H9 (cell line): ENCODE measurements around the gene PKMYT1. TPM values are rescaled to one million over a fixed set of nuclear protein-coding genes. Genes with fewer than 3 reads are reported as not detected.
"Not testable (repeated sequence)": the region's sequence is repeated elsewhere in the genome, so short reads cannot be mapped to it uniquely, and the experiment has no call there.

Experiments used
- DNase-seq: peaks from one replicate; pipeline ENCODE4 v3.0.0-alpha.2; 2017
- H2AFZ ChIP-seq: one replicate; pipeline ENCODE4 v1.6.1; 2013; ENCODE audit warnings: mild to moderate bottlenecking, low read length, control low read depth, moderate library complexity
- H2AK5ac ChIP-seq: 2 replicates; pipeline ENCODE4 v1.6.1; 2013; ENCODE audit warnings: low read length, control low read depth, mixed read lengths; ENCODE audit not compliant: insufficient read length
- H2BK120ac ChIP-seq: one replicate; pipeline ENCODE4 v1.6.1; 2013; ENCODE audit warnings: low read depth, mild to moderate bottlenecking, low read length, control low read depth, inconsistent platforms; ENCODE audit not compliant: poor library complexity, severe bottlenecking
- H2BK12ac ChIP-seq: 2 replicates; pipeline ENCODE4 v1.6.1; 2013; ENCODE audit warnings: low read length, control low read depth, mixed read lengths, low read depth; ENCODE audit not compliant: insufficient read length
- H2BK15ac ChIP-seq: 2 replicates; pipeline ENCODE4 v1.6.1; 2013; ENCODE audit warnings: low read depth, low read length, control low read depth
- H2BK20ac ChIP-seq: one replicate; pipeline ENCODE4 v1.6.1; 2013; ENCODE audit warnings: low read depth, mild to moderate bottlenecking, low read length, control low read depth, inconsistent platforms; ENCODE audit not compliant: poor library complexity, severe bottlenecking
- H2BK5ac ChIP-seq: 2 replicates; pipeline ENCODE4 v1.6.1; 2013; ENCODE audit warnings: low read length, control low read depth, mixed read lengths; ENCODE audit not compliant: insufficient read length
- H3K14ac ChIP-seq: 2 replicates; pipeline ENCODE4 v1.6.1; 2013; ENCODE audit warnings: low read length, control low read depth; ENCODE audit not compliant: insufficient read depth
- H3K18ac ChIP-seq: 2 replicates; pipeline ENCODE4 v1.6.1; 2013; ENCODE audit warnings: low read depth, mild to moderate bottlenecking, mixed read lengths, low read length, control low read depth; ENCODE audit not compliant: insufficient read length
- H3K23ac ChIP-seq: 2 replicates; pipeline ENCODE4 v1.6.1; 2013; ENCODE audit warnings: low read length, control low read depth, mixed read lengths, low read depth; ENCODE audit not compliant: insufficient read length
- H3K23me2 ChIP-seq: 2 replicates; pipeline ENCODE4 v1.6.1; 2013; ENCODE audit warnings: low read depth, mild to moderate bottlenecking, mixed read lengths, low read length, control low read depth; ENCODE audit not compliant: insufficient read length, poor library complexity, severe bottlenecking
- H3K27ac ChIP-seq: 2 replicates; pipeline ENCODE4 v1.5.1; 2013; ENCODE audit warnings: low read length, control low read depth, mixed read lengths, low read depth; ENCODE audit not compliant: insufficient read length
- H3K27me3 ChIP-seq: 2 replicates; pipeline ENCODE4 v1.6.1; 2013; ENCODE audit warnings: low read length, control low read depth, inconsistent platforms; ENCODE audit not compliant: insufficient read depth
- H3K4ac ChIP-seq: 2 replicates; pipeline ENCODE4 v1.6.1; 2013; ENCODE audit warnings: low read depth, mild to moderate bottlenecking, control low read depth, inconsistent platforms, low read length, moderate library complexity
- H3K4me1 ChIP-seq: 2 replicates; pipeline ENCODE4 v1.6.1; 2013; ENCODE audit warnings: low read length, control low read depth, inconsistent platforms; ENCODE audit not compliant: insufficient read depth
- H3K4me2 ChIP-seq: 2 replicates; pipeline ENCODE4 v1.6.1; 2013; ENCODE audit warnings: low read length, control low read depth, mixed read lengths; ENCODE audit not compliant: insufficient read length, insufficient read depth
- H3K56ac ChIP-seq: 2 replicates; pipeline ENCODE4 v1.6.1; 2013; ENCODE audit warnings: low read depth, mild to moderate bottlenecking, mixed read lengths, low read length, control low read depth; ENCODE audit not compliant: insufficient read length
- H3K79me1 ChIP-seq: 2 replicates; pipeline ENCODE4 v1.6.1; 2013; ENCODE audit warnings: low read depth, mild to moderate bottlenecking, moderate library complexity, low read length, control low read depth, inconsistent platforms; ENCODE audit not compliant: insufficient read depth, poor library complexity, severe bottlenecking
- H3K79me2 ChIP-seq: 2 replicates; pipeline ENCODE4 v1.6.1; 2013; ENCODE audit warnings: low read length, control low read depth, inconsistent platforms; ENCODE audit not compliant: insufficient read depth
- H3K9ac ChIP-seq: 2 replicates; pipeline ENCODE4 v1.6.1; 2013; ENCODE audit warnings: low read length, control low read depth, mixed read lengths; ENCODE audit not compliant: insufficient read length; ENCODE audit errors: extremely low read depth
- H3K9me3 ChIP-seq: one replicate; pipeline ENCODE4 v1.6.1; 2013; ENCODE audit warnings: low read depth, low read length, inconsistent platforms; ENCODE audit not compliant: control insufficient read depth
- H3T11ph ChIP-seq: one replicate; pipeline ENCODE4 v1.6.1; 2013; ENCODE audit warnings: mild to moderate bottlenecking, low read length, control low read depth, inconsistent platforms
- H4K20me1 ChIP-seq: one replicate; pipeline ENCODE4 v1.6.1; 2013; ENCODE audit not compliant: control insufficient read depth, insufficient read length, insufficient read depth
- H4K5ac ChIP-seq: 2 replicates; pipeline ENCODE4 v1.6.1; 2013; ENCODE audit warnings: low read depth, mild to moderate bottlenecking, mixed read lengths, low read length, control low read depth; ENCODE audit not compliant: insufficient read length
- H4K8ac ChIP-seq: replicated peaks from 2 replicates; pipeline ENCODE4 v1.6.1; 2013; ENCODE audit warnings: low read length, control low read depth, mixed read lengths, low read depth; ENCODE audit not compliant: insufficient read length
- H4K91ac ChIP-seq: 2 replicates; pipeline ENCODE4 v1.6.1; 2013; ENCODE audit warnings: low read depth, mild to moderate bottlenecking, moderate library complexity, mixed read lengths, low read length, control low read depth; ENCODE audit not compliant: insufficient read length
- H3K27ac Mint-ChIP-seq, 3 experiments: 2 replicates in 2 of 3; 3 replicates in 1 of 3; pipeline ENCODE4 v1.8.0; 2020 to 2021; ENCODE audit warnings: mixed read lengths in 3 of 3, mild to moderate bottlenecking in 1 of 3, moderate library complexity in 1 of 3
- H3K27me3 Mint-ChIP-seq: 2 replicates; pipeline ENCODE4 v1.8.0; 2021; ENCODE audit warnings: low read depth, mild to moderate bottlenecking, moderate library complexity, mixed read lengths
- H3K36me3 Mint-ChIP-seq, 3 experiments: 2 replicates in 2 of 3; 3 replicates in 1 of 3; pipeline ENCODE4 v1.8.0; 2020 to 2021; ENCODE audit warnings: low read depth in 3 of 3, mixed read lengths in 3 of 3; ENCODE audit not compliant: insufficient read depth in 1 of 3
- H3K4me1 Mint-ChIP-seq, 2 experiments: 2 replicates each; pipeline ENCODE4 v1.8.0; 2020; ENCODE audit warnings: mixed read lengths in 2 of 2
- H3K4me3 Mint-ChIP-seq, 2 experiments: 2 replicates in 1 of 2; 3 replicates in 1 of 2; pipeline ENCODE4 v1.8.0; 2020 to 2021; ENCODE audit warnings: mild to moderate bottlenecking in 2 of 2, mixed read lengths in 2 of 2, moderate library complexity in 1 of 2
- H3K9me3 Mint-ChIP-seq, 2 experiments: 2 replicates in 1 of 2; 3 replicates in 1 of 2; pipeline ENCODE4 v1.8.0; 2020; ENCODE audit warnings: mild to moderate bottlenecking in 2 of 2, mixed read lengths in 2 of 2, moderate library complexity in 1 of 2
- CTCF ChIP-seq: fragments of 200-600 bp; sonication (generic); conservative IDR thresholded peaks from 3 replicates; pipeline ENCODE4 v1.8.0; 2021; ENCODE audit warnings: antibody characterized with exemption, mild to moderate bottlenecking
- WGBS: extraction: QIAGEN DNeasy Blood & Tissue Kit; methylation state at CpG from one replicate; pipeline ENCODE4 v1.1.7; 2013; ENCODE audit warnings: missing lambda C conversion rate, low lambda C conversion rate, mixed read lengths; ENCODE audit not compliant: insufficient read length; ENCODE audit errors: extremely low coverage; 5-methylcytosine and 5-hydroxymethylcytosine counted together
- total RNA-seq: library from RNA; stranded (reverse); gene quantifications from 2 replicates; pipeline ENCODE4 v1.2.1, GENCODE V29; 2021

Gene PKMYT1
- total RNA-seq, 1 experiment from 2014 or later: 114 TPM

GRCh38 chr16:2928796-2929195, 51.5 kb downstream of the PKMYT1 start:
- no peak overlapping the region for H3K18ac ChIP-seq
- no peak overlapping the region for H3K9ac ChIP-seq
- H3K4me3 Mint-ChIP-seq: no peak overlapping the region
- H3K4me1 Mint-ChIP-seq: peaks cover 28 to 30% of the 10 kb centered on the region in 2 experiments
- peaks cover 10 to 11% of the 10 kb centered on the region in 2 experiments for H3K9me3 Mint-ChIP-seq
- H4K91ac ChIP-seq: no peak overlapping the region
- H3K4ac ChIP-seq: no peak overlapping the region
- no peak overlapping the region for H2BK120ac ChIP-seq
- peak overlapping the region in 1 of 3 experiments; percentile 88; a peak in 2 of 7 replicates for H3K27ac Mint-ChIP-seq
- H3K4me2 ChIP-seq: no peak overlapping the region
- DNase-seq: no peak
- no peaks in the 10 kb centered on the region for H3K9me3 ChIP-seq
- H2BK12ac ChIP-seq: no peak overlapping the region
- no peaks in the 10 kb centered on the region for H3K4me1 ChIP-seq
- no peak for TF ChIP-seq CTCF
- no peak overlapping the region for H2AFZ ChIP-seq
- H3K23me2 ChIP-seq: peaks cover 5% of the 10 kb centered on the region
- no peak overlapping the region for H4K8ac ChIP-seq
- H2BK15ac ChIP-seq: no peak overlapping the region
- no peaks in the 10 kb centered on the region for H3K79me1 ChIP-seq
- H2BK5ac ChIP-seq: no peak overlapping the region
- H3T11ph ChIP-seq: no peak overlapping the region
- H3K23ac ChIP-seq: no peak overlapping the region
- H3K56ac ChIP-seq: no peak overlapping the region
- no peak overlapping the region for H3K14ac ChIP-seq
- no peak overlapping the region for H2BK20ac ChIP-seq
- no peak overlapping the region for H2AK5ac ChIP-seq
- no peak overlapping the region for H3K27ac ChIP-seq
- H4K20me1 ChIP-seq: no peaks in the 10 kb centered on the region
- no CpG with 5 or more reads among the region's 11 CpGs for WGBS
- peaks cover 6% of the 10 kb centered on the region for H3K27me3 Mint-ChIP-seq
- no peaks in the 10 kb centered on the region for H3K27me3 ChIP-seq
- H3K79me2 ChIP-seq: no peaks in the 10 kb centered on the region
- no peak overlapping the region for H4K5ac ChIP-seq
- peaks cover 9 to 12% (median 10%) of the 10 kb centered on the region in 3 experiments; a peak in 6 of 7 replicates for H3K36me3 Mint-ChIP-seq

- not testable (repeated sequence) for H3K4me3 Mint-ChIP-seq, H3K9ac ChIP-seq, H3K27ac ChIP-seq, H2AK5ac ChIP-seq, H4K8ac ChIP-seq, H3K79me2 ChIP-seq, H3K18ac ChIP-seq, H2BK120ac ChIP-seq, H2BK20ac ChIP-seq, H3K56ac ChIP-seq, H3K4ac ChIP-seq, H3K27me3 Mint-ChIP-seq, H3K79me1 ChIP-seq, H2AFZ ChIP-seq, H3T11ph ChIP-seq, H4K91ac ChIP-seq, H3K9me3 ChIP-seq, H4K5ac ChIP-seq, H3K23ac ChIP-seq, H3K27me3 ChIP-seq, H3K14ac ChIP-seq, H2BK15ac ChIP-seq, DNase-seq, H2BK5ac ChIP-seq, H3K23me2 ChIP-seq, H2BK12ac ChIP-seq, H3K4me1 ChIP-seq, H3K4me2 ChIP-seq, H4K20me1 ChIP-seq
- peak overlapping the region in 1 of 3 experiments; percentile 88; a peak in 3 of 7 replicates for H3K27ac Mint-ChIP-seq
- no CpG with 5 or more reads among the region's 4 CpGs for WGBS
- H3K9me3 Mint-ChIP-seq: peaks cover 10 to 11% of the 10 kb centered on the region in 2 experiments
- peaks cover 28 to 30% of the 10 kb centered on the region in 2 experiments for H3K4me1 Mint-ChIP-seq
- H3K36me3 Mint-ChIP-seq: peaks cover 9 to 12% (median 10%) of the 10 kb centered on the region in 3 experiments; a peak in 6 of 7 replicates
Observed at GRCh38 chr16:2928151-2928550, 52.1 kb downstream of the PKMYT1 start.
